GM23338 (cell line): Measurements from ENCODE around the gene RAB4A.

Source experiments
- CTCF ChIP-seq, 2 experiments: fragments of 200-600 bp in 1 of 2; sonication (generic) in 1 of 2; conservative IDR thresholded peaks; 2 replicates each; pipeline versions ENCODE4 v1.5.1 to v1.6.1; 2016 to 2017; ENCODE audit warnings: antibody characterized with exemption in 2 of 2, low read depth in 2 of 2, mild to moderate bottlenecking in 2 of 2, moderate library complexity in 1 of 2
- EZH2 ChIP-seq: fragments of 200-600 bp; sonication (generic); IDR thresholded peaks from one replicate; pipeline ENCODE4 v1.8.0; 2017; ENCODE audit warnings: antibody characterized with exemption, mild to moderate bottlenecking, low read depth; ENCODE audit not compliant: unreplicated experiment
- POLR2AphosphoS5 ChIP-seq: IDR thresholded peaks from 2 replicates; pipeline ENCODE4 v1.6.1; 2016; ENCODE audit warnings: antibody characterized with exemption, low read depth

- TF ChIP-seq POLR2AphosphoS5 (no peak), CTCF (conservative IDR thresholded peaks at IDR 0.05; ENCODE audit: low read depth in 2 of 2) (no peak), EZH2 (no peak)
These were observed 53.1 kb downstream of the RAB4A start for GRCh38 chr1:229323885-229324553.
